CD4-positive, alpha-beta T cell treated with Interleukin-10 for 1 hour (primary cell): ENCODE measurements around the gene MDH2.
"Not testable (repeated sequence)": the region's sequence is repeated elsewhere in the genome, so short reads cannot be mapped to it uniquely, and the experiment has no call there.

Experiments
- DNase-seq: peaks from one replicate; pipeline ENCODE4 v3.0.0-alpha.2; 2020

MDH2 gene

DNA sequence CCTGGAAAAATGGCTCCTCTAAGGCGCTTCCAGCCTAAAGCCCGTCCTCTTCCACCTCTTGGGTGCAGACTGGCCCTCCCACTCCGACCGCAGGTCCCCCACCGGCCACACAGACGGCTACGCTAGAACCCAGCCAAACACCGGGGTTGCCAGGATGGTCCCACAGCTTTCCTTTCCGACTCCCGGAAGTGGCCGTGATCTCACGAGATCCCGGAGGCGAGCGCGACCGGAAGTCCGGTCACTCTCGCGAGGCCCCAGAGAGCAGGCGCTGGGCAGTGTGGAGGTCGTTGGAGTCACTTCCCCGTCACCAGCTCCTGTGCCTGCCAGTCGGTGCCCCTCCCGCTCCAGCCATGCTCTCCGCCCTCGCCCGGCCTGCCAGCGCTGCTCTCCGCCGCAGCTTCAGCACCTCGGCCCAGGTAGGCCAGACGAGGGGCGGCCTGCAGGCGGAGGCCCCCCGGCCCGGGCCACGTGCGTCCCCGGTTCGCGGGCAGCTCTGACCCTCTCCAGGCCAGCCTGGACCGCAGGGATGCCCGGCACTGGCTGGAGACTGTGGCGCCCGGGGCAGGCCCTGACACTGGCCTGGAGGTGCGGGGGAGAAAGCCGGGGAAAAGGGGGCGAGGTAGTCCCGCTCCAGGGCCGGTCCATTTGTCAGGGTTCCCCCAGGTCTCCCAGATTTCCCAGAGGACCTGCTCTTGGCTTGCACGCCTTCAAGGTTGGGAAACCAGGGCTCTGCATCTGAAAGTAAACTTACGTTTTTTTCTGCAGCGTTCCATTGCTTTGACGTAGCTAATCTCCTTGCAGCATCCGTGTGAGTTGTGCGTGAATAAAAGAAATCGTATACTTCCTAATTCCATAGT lies at the start of gene MDH2, which contains the start of gene STYXL1:
Gene MDH2 (plus strand): TSS at position 296 of the 857 bp plus-strand sequence. CDS start 55 bp downstream, at position 351.
Gene STYXL1 (minus strand): TSS at position 190 of the 857 bp plus-strand sequence. CDS start 17,477 bp downstream, outside the sequence.
- DNase-seq = peak; percentile 92

GRCh38 chr7:76000566-76000965 lies 47.3 kb upstream of the MDH2 start:
- DNase-seq = no peak

GRCh38 chr7:76002139-76002538 lies 45.8 kb upstream of the MDH2 start:
- no peak for DNase-seq

DNA sequence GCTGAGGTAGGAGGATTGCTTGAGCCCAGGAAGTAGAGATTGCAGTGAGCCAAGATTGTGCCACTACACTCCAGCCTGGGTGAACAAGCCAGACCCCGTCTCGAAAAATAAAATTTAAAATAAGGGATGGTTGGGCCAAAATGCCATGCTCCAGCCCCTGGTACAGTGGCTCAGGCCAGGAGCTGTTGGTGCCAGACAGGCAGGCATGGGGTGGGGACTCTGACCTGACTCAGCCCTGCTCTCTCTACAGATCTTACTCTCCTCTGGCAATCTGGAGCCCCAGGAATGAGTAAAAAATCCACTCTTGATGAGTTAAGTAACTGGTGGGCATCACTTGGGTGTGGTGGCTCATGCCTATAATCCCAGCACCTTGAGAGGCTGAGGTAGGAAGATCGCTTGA lies 45.1 kb upstream of the MDH2 start:
- no peak for DNase-seq

GRCh38 chr7:76003351-76003750 lies 44.6 kb upstream of the MDH2 start:
- no peak for DNase-seq

DNA sequence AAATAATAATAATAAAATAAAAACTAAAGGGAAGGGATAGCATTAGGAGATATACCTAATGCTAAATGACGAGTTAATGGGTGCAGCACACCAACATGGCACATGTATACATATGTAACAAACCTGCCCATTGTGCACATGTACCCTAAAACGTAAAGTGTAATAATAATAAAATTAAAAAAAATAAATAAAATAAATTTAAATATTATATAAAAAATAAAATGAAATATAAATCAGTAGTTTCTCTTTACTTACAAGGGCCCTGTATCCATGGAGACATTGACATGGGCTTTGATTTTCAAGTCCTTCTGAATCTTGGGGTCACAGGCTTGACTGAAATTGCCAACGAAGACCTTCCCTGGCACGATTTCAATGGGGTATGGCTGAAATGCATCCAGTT lies 42.9 kb upstream of the MDH2 start:
- DNase-seq = not testable (repeated sequence)

DNA sequence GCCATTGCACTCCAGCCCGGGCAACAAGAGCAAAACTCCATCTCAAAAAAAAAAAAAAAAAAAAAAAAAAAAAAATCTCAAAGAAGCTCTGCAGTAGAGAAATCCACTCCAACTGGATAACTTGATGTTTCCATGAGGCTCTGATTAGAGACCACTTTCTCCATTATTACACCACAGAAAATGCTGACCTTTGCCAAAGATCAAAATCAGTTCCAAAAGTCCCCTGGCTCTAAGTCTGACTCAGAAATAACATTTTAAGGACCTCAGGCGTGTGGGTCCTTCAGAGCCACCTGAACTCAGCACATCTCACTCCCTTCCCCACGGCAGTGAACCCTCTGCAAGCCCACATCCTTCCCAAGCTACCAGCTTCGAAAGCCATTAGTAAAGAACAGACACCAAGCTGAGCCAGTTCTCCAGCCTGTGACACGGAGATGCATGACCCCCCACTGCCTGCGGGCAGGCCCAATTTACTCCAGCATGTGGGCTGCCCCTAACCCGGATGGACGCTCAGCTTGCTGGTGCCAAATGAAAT lies 39.7 kb upstream of the MDH2 start:
- DNase-seq = peak; percentile 25

GRCh38 chr7:76009672-76010600 lies 38.0 kb upstream of the MDH2 start:
- no peak for DNase-seq

- DNase-seq = no peak
Observed at GRCh38 chr7:76011442-76011861, 36.5 kb upstream of the MDH2 start.

GRCh38 chr7:76016191-76016947 lies 31.5 kb upstream of the MDH2 start:
- no peak for DNase-seq

- DNase-seq = not testable (repeated sequence)
Observed at GRCh38 chr7:76018520-76018919, 29.4 kb upstream of the MDH2 start.

DNA sequence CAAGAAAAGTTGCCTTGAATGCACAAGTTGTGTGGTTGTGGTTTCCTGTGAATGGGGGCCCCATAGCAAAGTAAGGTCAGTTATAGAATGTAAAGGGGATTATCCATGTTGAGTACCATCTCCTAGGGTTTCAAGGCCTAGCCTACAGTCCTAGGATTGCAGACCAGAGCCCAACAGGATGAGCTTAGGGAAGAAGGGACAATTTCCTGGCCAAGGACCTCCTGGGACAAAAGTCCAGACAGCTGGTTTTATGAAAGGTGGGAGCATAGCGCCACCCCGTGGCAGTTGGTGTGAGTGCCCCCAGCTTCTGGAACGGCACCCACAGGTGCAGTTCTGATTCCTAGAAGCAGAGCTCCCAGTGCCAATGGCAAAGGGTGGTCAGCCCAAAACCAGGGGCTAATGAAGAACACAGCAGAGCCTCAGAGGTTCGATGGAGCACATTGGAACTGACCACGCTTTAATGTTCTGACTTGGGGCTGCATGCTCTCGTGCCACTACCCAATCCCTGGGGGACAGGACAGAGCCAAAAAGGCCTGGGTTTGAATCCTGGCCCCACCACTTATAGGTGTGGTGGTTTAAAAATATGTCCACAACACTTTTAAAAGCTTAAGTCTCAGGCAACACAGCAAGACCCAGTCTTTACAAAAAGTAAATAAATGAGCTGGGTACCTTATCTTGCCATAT lies 27.7 kb upstream of the MDH2 start:
- peak; percentile 71 for DNase-seq

DNA sequence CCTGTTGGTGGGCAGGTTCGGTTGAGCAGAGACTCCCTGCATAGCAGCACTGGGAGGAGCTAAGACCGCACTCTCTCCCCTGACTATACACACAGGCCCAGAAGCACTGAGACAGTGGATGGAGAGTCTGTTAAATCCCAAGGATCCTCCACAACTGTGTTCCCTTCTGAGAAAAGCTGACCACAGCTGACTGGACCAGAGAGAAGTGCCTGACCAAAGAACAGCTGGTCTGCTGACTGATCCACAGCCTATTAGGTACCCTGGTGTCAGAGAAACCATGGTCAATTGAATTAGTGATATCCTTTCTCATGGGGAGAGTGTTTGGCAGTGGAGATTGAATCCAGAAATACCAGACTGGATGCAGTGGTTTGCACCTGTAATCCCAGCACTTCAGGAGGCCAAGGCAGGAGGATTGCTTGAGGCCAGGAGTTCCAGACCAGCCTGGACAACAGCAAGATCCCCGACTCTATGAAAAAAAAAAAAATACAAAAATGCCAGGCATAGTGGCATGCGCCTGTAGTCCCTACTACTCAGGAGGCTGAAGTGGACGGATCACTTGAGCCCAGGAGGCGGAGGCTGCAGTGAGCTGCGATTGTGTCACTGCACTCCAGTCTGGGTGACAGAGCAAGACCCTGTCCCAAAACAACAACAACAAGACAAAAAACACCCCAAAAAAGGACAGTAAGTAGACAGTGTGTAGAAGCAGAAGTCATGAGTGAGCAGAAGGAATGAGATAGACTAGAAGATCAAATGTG lies 25.7 kb upstream of the MDH2 start:
- DNase-seq = no peak

DNA sequence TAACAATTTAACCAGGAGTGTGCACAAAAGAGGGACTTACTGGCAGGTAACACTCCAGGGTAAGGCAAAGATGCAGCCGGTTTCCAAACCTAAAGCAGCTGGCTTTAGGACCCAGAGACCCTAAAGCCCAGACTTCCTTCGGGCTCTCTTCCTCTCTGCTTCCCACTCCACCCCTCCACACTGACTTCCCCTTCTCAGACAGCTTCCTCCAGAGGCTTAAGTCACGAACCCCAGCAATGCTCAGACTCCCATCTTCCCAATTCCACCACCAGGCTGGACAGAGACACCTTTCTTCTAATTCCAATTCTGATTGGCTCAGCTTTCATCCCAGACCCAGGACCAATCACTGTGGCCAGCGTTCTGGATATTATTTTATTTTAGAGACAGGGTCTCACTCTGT lies 24.9 kb upstream of the MDH2 start:
- no peak for DNase-seq

DNA sequence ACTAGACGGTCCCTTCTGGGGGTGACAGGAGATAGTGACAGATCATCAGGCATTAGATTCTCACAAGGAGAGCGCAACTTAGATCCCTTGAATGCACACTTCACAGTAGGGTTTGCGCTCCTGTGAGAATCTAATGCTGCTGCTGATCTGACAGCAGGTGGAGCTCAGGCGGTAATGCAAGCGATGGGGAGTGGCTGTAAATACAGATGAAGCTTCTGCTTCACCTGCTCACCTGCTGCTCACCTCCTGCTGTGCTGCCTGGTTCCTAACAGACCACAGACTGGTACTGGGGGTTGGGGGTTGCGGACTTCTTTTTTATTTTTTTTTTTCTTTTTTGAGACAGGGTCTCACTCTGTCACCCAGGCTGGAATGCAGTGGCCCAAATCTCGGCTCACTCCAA lies 18.2 kb upstream of the MDH2 start:
- DNase-seq = not testable (repeated sequence)

GRCh38 chr7:76031964-76032363 lies 15.9 kb upstream of the MDH2 start:
- DNase-seq = no peak

DNA sequence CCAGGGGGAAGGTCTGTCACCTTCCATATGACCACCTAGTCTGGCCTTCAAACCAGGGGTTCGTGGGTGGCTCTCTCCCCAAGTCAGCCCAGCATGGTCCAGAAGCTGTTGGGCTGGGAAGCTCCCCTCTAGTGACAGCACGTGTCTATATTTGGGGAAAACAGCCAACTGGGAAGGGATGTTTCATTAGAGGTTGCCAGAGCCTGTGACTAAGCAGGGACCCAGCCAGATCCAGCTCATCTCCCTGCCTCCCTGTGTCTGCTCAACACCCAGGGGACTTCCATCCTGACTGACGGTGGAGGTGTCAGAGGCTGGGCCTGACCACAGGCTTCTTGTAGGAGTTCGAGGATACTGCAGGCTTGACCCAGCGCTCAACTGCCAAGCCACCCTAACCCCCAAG lies 10.6 kb upstream of the MDH2 start:
- DNase-seq = no peak

- DNase-seq = no peak
Observed at GRCh38 chr7:76040126-76040525, 7.8 kb upstream of the MDH2 start.

DNA sequence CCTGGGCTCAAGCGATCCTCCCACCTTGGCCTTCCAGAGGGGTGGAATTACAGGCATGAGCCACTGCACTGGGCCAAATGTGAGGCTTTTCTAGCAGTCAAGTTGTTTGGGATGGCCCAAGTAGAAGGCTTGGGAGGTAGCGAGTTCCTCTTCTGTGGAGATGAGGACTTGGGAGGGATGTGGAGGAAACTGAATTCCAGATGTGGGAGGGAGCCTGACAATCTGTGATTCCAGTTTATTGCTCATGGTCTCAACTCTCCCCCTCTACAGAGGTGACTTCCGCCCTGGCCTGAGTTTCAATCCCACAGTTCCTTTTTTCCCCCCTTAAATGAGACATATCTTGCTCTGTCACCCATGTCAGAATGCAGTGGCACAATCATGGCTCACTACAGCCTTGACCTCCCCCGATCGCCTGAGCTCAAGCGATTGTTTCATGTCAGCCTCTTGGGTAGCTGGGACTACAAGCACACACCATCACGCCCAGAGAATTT lies 3.5 kb upstream of the MDH2 start:
- DNase-seq = no peak

GRCh38 chr7:76047305-76047810 lies 548 bp upstream of the MDH2 start:
- DNase-seq = peak; percentile 20

- DNase-seq = peak; percentile 24
Observed at GRCh38 chr7:76048668-76048988, 722 bp downstream of the MDH2 start.
